ENCODE results near the gene PRR13. TPM values are rescaled to one million over a fixed set of nuclear protein-coding genes. Genes with fewer than 3 reads are reported as not detected.
A peak's percentile ranks its signal among the peaks of the same experiment; 100 is the strongest.

PRR13 gene
- total and polyA plus RNA-seq, 9 of the 15 experiments (the other 6 are each of a cell fraction or from before 2014, with no cell fraction given), result 117 to 835 (median 285) TPM

DNA sequence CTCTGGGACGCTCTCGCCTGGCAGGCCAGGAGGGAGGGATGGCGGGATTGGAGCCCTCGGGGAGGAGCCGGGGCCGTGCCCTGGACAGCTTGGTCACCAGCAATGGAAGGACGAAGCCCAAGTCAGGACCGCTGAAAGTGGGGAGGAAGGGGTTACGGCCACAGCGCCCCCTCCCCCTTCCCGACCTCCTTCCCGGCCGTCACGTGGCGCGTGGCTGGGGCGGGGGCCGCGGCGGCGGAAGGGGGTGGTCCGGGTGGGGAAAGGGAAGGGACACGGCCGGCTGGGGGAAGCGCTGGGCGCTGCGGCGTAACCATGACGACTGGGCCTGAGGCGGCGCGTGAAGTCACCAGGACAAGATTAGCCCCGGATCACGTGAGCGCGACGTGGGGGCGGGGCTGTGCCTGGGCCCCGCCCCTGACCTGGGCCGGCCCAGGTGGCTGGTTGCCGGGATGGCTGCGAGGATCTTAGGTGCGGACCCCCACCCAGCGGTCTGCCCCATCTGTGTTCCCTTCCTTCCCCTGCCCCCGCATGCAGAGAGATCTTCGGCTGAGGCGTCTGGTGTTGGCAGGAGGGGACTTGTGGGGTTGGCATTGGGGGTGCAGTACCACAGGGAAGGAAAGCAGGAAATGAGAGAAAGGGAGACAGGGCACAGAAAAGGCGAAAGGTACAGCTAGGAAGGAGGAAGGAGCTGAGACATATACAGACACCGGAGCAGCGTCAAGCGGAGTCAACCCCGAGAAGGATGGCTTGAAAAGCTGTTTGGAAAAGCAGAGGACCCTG is 51.5 kb downstream of the PRR13 start (continued):
- TF ChIP-seq MAZ (CRISPR knock-in tag; conservative IDR thresholded peaks at IDR 0.05 in 1 of 2, IDR thresholded peaks at IDR 0.05 in 1 of 2), result peak in 1 of 2 experiments; percentile 29; a peak in 1 of 4 replicates
- TF ChIP-seq DACH1 (IDR thresholded peaks at IDR 0.05; ENCODE audit: partially characterized antibody), result peak; percentile 26
- TF ChIP-seq SRSF9 (IDR thresholded peaks at IDR 0.05; ENCODE audit: borderline replicate concordance, low read depth, low read length), result no peak
- no peak for TF ChIP-seq SAP30 (IDR thresholded peaks at IDR 0.05; ENCODE audit: borderline replicate concordance, insufficient read depth, low read depth, low read length, poor library complexity, severe bottlenecking)

DNA sequence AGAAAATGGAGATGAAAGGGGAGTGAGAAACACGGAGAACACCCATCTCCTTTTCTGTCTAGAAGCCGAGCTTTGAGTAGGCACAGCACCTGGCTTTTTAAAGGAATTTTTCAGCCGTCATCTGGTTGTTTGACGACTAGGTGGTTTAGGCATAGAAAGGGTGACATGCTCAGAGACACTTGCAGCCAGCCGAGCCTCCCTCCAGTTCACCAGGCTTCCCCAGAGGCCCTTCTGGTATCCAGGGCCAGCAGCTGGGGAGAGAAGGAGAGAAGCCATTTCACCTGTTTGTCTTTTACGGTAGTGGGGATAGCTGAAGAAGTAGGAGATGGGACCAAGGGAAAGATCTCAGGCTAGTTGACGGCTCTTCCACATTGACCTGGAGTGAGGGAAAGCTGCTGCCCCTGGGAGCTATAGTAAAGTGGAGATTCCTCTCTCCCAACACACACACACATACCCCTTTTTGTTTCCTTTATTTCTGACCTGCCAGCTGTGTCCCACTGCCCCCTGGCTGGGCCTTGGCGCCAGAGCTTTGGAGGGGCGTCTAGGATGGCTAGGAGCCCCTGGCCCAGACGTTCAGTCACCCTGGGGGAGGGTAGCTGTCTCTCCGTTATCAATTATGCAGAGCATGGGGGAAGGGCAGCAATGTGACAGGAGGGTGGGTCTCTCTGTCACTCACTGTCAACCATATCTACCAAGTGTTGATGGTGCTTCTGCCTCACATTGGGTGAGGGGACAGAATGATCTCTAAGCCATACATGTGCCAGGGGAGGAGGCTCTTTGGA is 52.3 kb downstream of the PRR13 start:
- ChIA-PET CTCF (ENCODE audit: low intra/inter-chr PET ratio) (no interaction called here), POLR2A (interaction anchor here (0.7 to 2.4 kb wide), 11 partner anchors 10 to 787 kb away, joined by 3 to 12 read pairs (median 4); partner anchors contain the start of gene HNRNPA1)
- peaks cover 34 to 44% of the 10 kb centered on the region in 2 experiments; a peak in 4 of 5 replicates for H3K4me1 ChIP-seq (replicated peaks in 1 of 2; ENCODE audit: control insufficient read depth in 2 of 2, insufficient read depth in 2 of 2, low read length in 2 of 2)
- TF ChIP-seq, protein P1, sequence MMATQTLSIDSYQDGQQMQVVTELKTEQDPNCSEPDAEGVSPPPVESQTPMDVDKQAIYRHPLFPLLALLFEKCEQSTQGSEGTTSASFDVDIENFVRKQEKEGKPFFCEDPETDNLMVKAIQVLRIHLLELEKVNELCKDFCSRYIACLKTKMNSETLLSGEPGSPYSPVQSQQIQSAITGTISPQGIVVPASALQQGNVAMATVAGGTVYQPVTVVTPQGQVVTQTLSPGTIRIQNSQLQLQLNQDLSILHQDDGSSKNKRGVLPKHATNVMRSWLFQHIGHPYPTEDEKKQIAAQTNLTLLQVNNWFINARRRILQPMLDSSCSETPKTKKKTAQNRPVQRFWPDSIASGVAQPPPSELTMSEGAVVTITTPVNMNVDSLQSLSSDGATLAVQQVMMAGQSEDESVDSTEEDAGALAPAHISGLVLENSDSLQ (IDR thresholded peaks at IDR 0.05), result peak; percentile 95
- TF ChIP-seq, protein P2, sequence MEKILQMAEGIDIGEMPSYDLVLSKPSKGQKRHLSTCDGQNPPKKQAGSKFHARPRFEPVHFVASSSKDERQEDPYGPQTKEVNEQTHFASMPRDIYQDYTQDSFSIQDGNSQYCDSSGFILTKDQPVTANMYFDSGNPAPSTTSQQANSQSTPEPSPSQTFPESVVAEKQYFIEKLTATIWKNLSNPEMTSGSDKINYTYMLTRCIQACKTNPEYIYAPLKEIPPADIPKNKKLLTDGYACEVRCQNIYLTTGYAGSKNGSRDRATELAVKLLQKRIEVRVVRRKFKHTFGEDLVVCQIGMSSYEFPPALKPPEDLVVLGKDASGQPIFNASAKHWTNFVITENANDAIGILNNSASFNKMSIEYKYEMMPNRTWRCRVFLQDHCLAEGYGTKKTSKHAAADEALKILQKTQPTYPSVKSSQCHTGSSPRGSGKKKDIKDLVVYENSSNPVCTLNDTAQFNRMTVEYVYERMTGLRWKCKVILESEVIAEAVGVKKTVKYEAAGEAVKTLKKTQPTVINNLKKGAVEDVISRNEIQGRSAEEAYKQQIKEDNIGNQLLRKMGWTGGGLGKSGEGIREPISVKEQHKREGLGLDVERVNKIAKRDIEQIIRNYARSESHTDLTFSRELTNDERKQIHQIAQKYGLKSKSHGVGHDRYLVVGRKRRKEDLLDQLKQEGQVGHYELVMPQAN (IDR thresholded peaks at IDR 0.05; ENCODE audit: borderline replicate concordance), result no peak
- TF ChIP-seq MECOM (CRISPR knock-in tag; IDR thresholded peaks at IDR 0.05), result peak; percentile 51; the same call in 1 of the 2 replicates
- TF ChIP-seq HNRNPLL (IDR thresholded peaks at IDR 0.05; ENCODE audit: low read depth, low read length, poor library complexity, severe bottlenecking), result no peak
- TF ChIP-seq LEF1 (IDR thresholded peaks at IDR 0.05), result 0 out of 2 replicates have a peak, but pooled peaks have one; percentile 14
- TF ChIP-seq, protein P3, sequence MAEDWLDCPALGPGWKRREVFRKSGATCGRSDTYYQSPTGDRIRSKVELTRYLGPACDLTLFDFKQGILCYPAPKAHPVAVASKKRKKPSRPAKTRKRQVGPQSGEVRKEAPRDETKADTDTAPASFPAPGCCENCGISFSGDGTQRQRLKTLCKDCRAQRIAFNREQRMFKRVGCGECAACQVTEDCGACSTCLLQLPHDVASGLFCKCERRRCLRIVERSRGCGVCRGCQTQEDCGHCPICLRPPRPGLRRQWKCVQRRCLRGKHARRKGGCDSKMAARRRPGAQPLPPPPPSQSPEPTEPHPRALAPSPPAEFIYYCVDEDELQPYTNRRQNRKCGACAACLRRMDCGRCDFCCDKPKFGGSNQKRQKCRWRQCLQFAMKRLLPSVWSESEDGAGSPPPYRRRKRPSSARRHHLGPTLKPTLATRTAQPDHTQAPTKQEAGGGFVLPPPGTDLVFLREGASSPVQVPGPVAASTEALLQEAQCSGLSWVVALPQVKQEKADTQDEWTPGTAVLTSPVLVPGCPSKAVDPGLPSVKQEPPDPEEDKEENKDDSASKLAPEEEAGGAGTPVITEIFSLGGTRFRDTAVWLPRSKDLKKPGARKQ (CRISPR knock-in tag; IDR thresholded peaks at IDR 0.05), result no peak
- peak; percentile 4 to 14; a peak in 1 of 4 replicates for TF ChIP-seq SIN3A (IDR thresholded peaks at IDR 0.05; ENCODE audit: borderline replicate concordance in 2 of 2, control insufficient read depth in 1 of 2, low read depth in 2 of 2, low read length in 2 of 2)
- peak; percentile 24; the same call in 1 of the 2 replicates for TF ChIP-seq EP300 (IDR thresholded peaks at IDR 0.05; ENCODE audit: low read length)

More for the DNA sequence above, 52.3 kb downstream of the PRR13 start:
- Histone ChIP-seq H3K79me2 (ENCODE audit: control insufficient read depth, insufficient read depth, low read length) (no peaks in the 10 kb centered on the region), H2AFZ (ENCODE audit: low read depth, low read length) (peak overlapping the region; percentile 84), H3K4me3 (peak overlapping the region; percentile 47), H3K9me3 (replicated peaks; ENCODE audit: control insufficient read depth, insufficient read depth, low read depth, low read length) (no peaks in the 10 kb centered on the region), H3K27me3 (ENCODE audit: control insufficient read depth in 2 of 2, insufficient read depth in 2 of 2, low read length in 2 of 2) (no peaks in the 10 kb centered on the region), H3K4me2 (ENCODE audit: insufficient read depth, low read length) (peak overlapping the region; percentile 96), H3K9me1 (ENCODE audit: control insufficient read depth, insufficient read depth, low read length) (no peaks in the 10 kb centered on the region), H3K9ac (ENCODE audit: insufficient read depth in 1 of 2, low read depth in 2 of 2, low read length in 2 of 2) (peak overlapping the region; percentile 62 to 94), H3K36me3 (ENCODE audit: control insufficient read depth, insufficient read depth, low read length) (no peaks in the 10 kb centered on the region), H4K20me1 (replicated peaks; ENCODE audit: control insufficient read depth, insufficient read depth, low read length) (no peaks in the 10 kb centered on the region), H3K27ac (ENCODE audit: extremely low read depth, low read depth, low read length) (peak overlapping the region; percentile 56)
- TSS peak; percentile 88 for BruUV-seq (replicated peaks)
- in situ Hi-C loops (cut with MboI), result no loop called here
- ATAC-seq (peak; percentile 39), DNase-seq (ENCODE audit: extremely low read depth in 1 of 4, low spot score in 3 of 4) (peak in 3 of 4 experiments; percentile 43 to 74 (median 45)), FAIRE-seq (peak; percentile 65)
- intact Hi-C loops (cut with micrococcal nuclease), result no loop called here
- 3% methylated on average over 11 of the region's 11 CpGs for WGBS (ENCODE audit: insufficient coverage, low coverage, missing lambda C conversion rate)

All from K562 (cell line).